ACC112 (cell line): ENCODE results near the gene MYBPHL.

Experiments used
- H2AFZ ChIP-seq: fragments of 200-600 bp; sonication (generic); one replicate; pipeline ENCODE4 v1.6.0; 2017; ENCODE audit warnings: antibody characterized with exemption, low read length; ENCODE audit not compliant: unreplicated experiment
- H3K27ac ChIP-seq: fragments of 200-600 bp; sonication (generic); 2 replicates; pipeline ENCODE4 v1.5.1; 2014; ENCODE audit warnings: low read depth, mild to moderate bottlenecking, antibody characterized with exemption, low read length, moderate library complexity
- H3K27me3 ChIP-seq: fragments of 200-600 bp; sonication (generic); 2 replicates; pipeline ENCODE4 v1.6.1; 2014; ENCODE audit warnings: mild to moderate bottlenecking, antibody characterized with exemption, low read length, moderate library complexity, mixed read lengths; ENCODE audit not compliant: insufficient read depth
- H3K36me3 ChIP-seq: fragments of 200-600 bp; sonication (generic); 2 replicates; pipeline ENCODE4 v1.6.1; 2016; ENCODE audit warnings: mild to moderate bottlenecking, antibody characterized with exemption, low read length, moderate library complexity, mixed read lengths; ENCODE audit not compliant: insufficient read depth
- H3K4me1 ChIP-seq: fragments of 200-600 bp; sonication (generic); one replicate; pipeline ENCODE4 v1.6.1; 2016; ENCODE audit warnings: low read length, mixed read lengths; ENCODE audit not compliant: insufficient read depth, unreplicated experiment, control insufficient read depth
- H3K4me3 ChIP-seq: fragments of 200-600 bp; sonication (generic); 2 replicates; pipeline ENCODE4 v1.5.1; 2014; ENCODE audit warnings: mild to moderate bottlenecking, low read depth, low read length
- H3K79me2 ChIP-seq: fragments of 200-600 bp; sonication (generic); one replicate; pipeline ENCODE4 v1.6.0; 2016; ENCODE audit warnings: low read length; ENCODE audit not compliant: control insufficient read depth, unreplicated experiment, insufficient read depth

MYBPHL gene

DNA sequence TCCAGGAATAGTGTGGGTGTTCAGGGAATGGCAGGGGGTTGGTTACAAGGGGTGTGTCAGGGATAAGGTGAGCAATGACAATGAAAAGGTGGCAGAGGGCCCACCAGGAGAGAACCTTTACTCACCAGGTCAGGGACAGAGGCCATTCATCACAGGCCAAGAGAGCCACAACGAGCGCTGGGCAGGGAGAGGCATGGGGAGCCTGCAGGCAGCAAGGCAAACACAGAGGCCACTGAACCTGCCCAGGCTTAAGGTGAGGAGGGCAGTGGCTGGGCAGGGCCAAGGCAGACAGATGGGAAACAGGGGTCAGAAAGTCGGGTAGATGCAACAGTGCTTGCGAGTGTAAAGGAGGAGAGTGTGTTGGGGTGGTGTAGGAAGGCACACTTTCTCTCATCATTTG lies 28.3 kb upstream of the MYBPHL start:
- H3K27me3 ChIP-seq, result no peaks in the 10 kb centered on the region
- H3K27ac ChIP-seq, result no peak overlapping the region
- no peak overlapping the region for H3K4me3 ChIP-seq
- H2AFZ ChIP-seq, result no peak overlapping the region
- H3K4me1 ChIP-seq, result no peaks in the 10 kb centered on the region
- peaks cover 17% of the 10 kb centered on the region; the same call in 1 of the 2 replicates for H3K36me3 ChIP-seq
- no peaks in the 10 kb centered on the region for H3K79me2 ChIP-seq

DNA sequence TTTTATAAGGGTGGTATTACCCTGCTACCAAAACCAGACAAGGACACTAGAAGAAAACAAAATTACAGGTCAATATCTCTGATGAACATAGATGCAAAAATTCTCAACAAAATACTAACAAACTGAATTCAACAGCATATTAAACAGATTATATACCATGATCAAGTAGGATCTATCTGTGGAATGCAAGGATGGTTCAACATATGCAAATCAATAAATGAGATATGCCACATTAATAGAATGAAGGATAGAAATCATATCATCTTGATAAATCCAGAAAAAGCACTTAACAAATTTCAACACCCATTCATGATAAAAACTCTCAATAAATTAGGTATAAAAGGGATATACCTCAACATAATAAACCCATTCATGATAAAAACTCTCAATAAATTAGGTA lies 24.3 kb upstream of the MYBPHL start:
- H3K79me2 ChIP-seq, result no peaks in the 10 kb centered on the region
- H3K4me3 ChIP-seq, result no peak overlapping the region
- H3K4me1 ChIP-seq, result no peaks in the 10 kb centered on the region
- H3K27me3 ChIP-seq, result no peaks in the 10 kb centered on the region
- no peak overlapping the region for H2AFZ ChIP-seq
- peaks cover 19% of the 10 kb centered on the region; the same call in 1 of the 2 replicates for H3K36me3 ChIP-seq
- no peak overlapping the region for H3K27ac ChIP-seq

DNA sequence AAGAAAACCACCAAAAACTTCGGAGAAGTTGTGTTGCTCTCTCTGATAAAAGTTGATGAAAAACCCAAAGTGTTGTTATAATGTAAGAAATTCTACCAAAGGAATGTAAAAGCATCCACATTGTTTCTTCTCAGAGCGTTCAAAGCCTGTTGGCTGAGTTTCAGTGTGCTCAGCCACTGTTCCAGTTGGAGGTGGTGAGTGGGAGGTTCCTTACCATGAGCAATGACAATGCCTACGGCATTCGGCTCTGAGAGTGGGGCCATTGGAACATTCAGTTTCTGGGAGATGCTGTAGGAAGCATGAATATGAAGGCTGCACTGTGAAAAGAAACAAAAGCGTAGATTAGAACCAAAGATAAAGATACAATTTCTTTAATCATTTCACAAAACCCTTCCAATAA lies 20.5 kb upstream of the MYBPHL start:
- H3K79me2 ChIP-seq, result no peaks in the 10 kb centered on the region
- H3K36me3 ChIP-seq, result peaks cover 14% of the 10 kb centered on the region; the same call in 1 of the 2 replicates
- H3K27me3 ChIP-seq, result no peaks in the 10 kb centered on the region
- no peak overlapping the region for H3K4me3 ChIP-seq
- no peaks in the 10 kb centered on the region for H3K4me1 ChIP-seq
- no peak overlapping the region for H2AFZ ChIP-seq
- no peak overlapping the region for H3K27ac ChIP-seq

DNA sequence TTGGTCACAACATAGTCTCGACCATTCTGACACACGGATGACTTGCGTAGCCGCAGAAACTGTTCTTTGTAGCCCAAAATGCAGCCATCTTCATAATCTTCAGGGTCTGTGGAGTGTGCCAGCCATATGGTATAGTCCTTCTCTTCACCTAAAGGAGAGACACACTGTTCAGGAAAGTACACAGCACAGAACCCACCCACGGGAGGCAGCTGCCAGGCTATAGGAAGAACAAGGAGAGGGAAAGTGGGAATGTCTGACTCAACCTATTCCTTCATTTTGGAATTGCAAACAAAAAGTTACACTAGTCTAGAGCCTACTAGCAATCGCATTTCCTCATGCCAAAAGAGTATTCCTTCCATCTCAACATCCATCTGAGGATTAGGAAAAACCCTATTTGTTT lies 16.2 kb upstream of the MYBPHL start:
- no peaks in the 10 kb centered on the region for H3K4me1 ChIP-seq
- no peak overlapping the region for H3K27ac ChIP-seq
- H2AFZ ChIP-seq, result no peak overlapping the region
- no peaks in the 10 kb centered on the region for H3K36me3 ChIP-seq
- H3K27me3 ChIP-seq, result no peaks in the 10 kb centered on the region
- no peaks in the 10 kb centered on the region for H3K79me2 ChIP-seq
- H3K4me3 ChIP-seq, result no peak overlapping the region

DNA sequence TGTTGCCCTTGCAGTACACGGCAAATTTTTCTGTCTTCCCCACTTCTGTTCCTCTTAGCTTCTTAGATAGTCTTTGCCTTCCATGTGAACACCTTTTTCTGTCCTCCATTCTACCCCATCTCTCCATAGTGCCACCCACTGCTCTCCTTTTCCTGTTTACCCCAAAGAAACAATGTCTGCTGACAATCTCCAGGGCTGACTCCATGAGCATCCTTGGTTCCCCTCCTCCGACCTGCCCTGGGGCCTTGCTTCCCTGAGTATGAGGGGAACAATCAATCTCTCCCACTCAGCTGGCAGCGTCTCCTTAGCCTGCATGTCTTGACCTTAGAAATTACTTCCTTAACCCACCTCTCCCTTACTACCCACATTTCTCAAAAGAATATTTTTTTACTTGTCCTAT lies 12.3 kb upstream of the MYBPHL start:
- Histone ChIP-seq H3K4me1 (no peaks in the 10 kb centered on the region), H3K4me3 (no peak overlapping the region), H3K27me3 (no peaks in the 10 kb centered on the region), H2AFZ (no peak overlapping the region), H3K27ac (no peak overlapping the region), H3K36me3 (no peaks in the 10 kb centered on the region), H3K79me2 (no peaks in the 10 kb centered on the region)

DNA sequence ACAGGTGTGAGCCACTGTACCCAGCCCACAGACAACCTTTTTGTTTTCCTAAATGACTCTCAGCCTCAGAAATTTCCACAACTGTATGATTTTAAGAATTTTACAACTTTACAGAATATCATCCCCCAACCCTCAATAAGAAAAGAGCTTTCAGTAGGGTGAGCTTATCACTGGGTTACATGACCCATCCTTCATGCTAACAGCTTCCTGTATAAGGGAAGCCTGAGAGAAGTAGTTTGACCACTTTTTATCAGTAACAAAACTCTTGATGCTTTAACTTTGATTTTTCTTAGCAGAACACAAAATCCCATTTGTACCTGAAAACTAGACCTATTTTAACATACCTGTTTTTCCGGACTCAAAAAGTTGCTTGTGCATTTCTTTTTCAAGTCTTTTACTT lies 9.7 kb upstream of the MYBPHL start:
- H3K79me2 ChIP-seq, result no peaks in the 10 kb centered on the region
- no peaks in the 10 kb centered on the region for H3K27me3 ChIP-seq
- H3K36me3 ChIP-seq, result no peaks in the 10 kb centered on the region
- H3K4me1 ChIP-seq, result peaks cover 4% of the 10 kb centered on the region
- H2AFZ ChIP-seq, result no peak overlapping the region
- no peak overlapping the region for H3K4me3 ChIP-seq
- H3K27ac ChIP-seq, result no peak overlapping the region

DNA sequence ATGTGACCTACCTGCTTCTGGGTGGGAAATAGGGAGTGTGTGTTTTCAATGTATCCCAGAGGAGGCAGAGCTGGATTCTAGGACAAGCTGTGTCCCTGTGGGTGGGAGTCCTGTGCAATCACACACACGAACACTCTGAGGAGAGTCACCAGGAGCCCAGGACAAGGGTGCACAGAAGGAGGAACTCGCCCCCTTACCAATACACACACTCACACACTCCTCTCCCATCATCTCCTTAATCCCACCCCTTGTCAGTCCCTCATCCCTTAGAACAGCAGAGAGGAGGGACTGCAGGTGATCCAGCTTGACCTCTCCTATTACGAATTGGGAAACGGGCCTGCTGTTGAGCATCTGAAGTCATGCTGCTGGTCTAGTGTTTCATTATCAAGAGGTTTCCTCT lies 8.5 kb upstream of the MYBPHL start:
- Histone ChIP-seq H2AFZ (no peak overlapping the region), H3K4me1 (peaks cover 4% of the 10 kb centered on the region), H3K36me3 (no peaks in the 10 kb centered on the region), H3K4me3 (no peak overlapping the region), H3K27me3 (no peaks in the 10 kb centered on the region), H3K27ac (no peak overlapping the region), H3K79me2 (no peaks in the 10 kb centered on the region)

DNA sequence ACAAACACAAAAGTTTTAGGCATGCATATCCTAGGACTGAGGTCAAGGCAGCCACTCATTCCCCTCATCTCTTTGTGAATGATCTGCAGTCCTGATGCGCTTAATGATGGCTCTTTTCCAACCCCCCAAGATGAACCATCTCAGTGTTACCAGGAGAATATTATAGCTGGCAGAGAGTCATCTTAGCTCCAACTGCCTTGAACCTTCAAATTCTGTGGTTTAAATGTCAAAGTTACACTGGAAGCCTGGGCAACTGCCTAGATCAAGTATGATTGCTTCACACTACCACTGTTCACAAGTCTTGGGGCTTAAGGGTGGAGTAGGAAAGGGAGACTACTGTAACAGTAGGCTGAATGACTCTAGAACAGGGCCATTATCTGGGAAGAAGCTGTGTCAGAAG lies 8.0 kb upstream of the MYBPHL start:
- Histone ChIP-seq H3K36me3 (no peaks in the 10 kb centered on the region), H2AFZ (no peak overlapping the region), H3K27me3 (no peaks in the 10 kb centered on the region), H3K4me3 (no peak overlapping the region), H3K4me1 (peaks cover 4% of the 10 kb centered on the region), H3K79me2 (no peaks in the 10 kb centered on the region), H3K27ac (no peak overlapping the region)

DNA sequence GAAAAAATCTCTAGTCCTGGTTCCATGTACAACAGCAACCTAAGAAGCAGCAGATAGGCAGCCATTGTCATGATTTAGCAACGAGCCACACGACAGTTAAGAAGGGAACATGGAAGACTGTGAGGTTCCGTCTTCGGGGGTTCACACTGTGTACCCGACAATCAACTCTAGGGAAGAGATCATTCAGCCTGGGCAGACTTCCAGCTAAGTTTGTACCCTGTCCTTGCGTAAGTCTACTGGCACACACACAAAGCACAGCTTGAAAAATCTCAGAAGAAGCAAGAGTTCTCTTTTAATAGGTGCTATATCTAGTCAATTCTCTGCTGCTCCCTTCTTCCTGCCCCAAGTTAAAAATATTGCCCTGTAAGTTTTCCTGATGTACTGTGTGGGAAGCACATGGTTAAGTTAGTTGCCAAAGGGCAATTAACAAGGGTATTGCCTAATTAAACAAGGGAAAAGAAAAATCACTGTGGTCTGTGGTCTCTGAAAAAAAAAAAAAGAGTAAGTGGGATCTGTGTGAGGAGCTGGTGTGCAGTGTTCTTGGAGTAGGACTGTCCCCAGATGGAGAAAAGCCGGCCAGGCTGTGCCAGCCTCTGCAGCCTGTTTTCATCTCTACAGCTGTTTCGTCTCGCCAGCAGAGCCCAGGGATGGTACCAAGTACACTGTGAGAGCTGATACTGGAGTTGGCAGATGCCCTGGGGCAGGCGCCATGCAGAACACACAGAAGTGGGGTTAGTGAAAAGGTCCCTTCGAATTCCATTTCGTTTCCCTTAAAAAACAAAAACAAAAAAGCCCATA lies 6.4 kb upstream of the MYBPHL start:
- Histone ChIP-seq H3K79me2 (no peaks in the 10 kb centered on the region), H3K36me3 (no peaks in the 10 kb centered on the region), H3K27me3 (no peaks in the 10 kb centered on the region), H3K4me1 (peaks cover 4% of the 10 kb centered on the region), H3K27ac (no peak overlapping the region), H2AFZ (no peak overlapping the region), H3K4me3 (no peak overlapping the region)

DNA sequence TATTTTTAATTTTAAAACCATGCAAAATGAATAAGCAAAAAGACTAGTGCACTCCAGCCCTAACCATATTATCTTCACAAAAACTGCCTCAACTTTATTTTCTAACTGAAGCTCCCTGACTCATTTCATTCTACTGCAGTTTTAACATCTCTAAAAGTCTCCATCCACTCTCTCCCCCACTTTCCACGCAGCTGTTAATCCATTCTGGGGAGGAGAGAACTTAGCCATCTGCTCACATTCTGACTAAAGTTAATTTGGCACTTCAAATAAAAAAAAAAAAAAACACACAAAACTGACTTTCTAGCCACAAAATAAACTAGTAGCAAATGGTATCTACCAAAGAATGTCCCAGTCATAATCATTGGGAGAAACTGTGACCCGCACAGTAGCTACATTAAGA lies 5.4 kb upstream of the MYBPHL start:
- Histone ChIP-seq H3K4me1 (peaks cover 4% of the 10 kb centered on the region), H3K79me2 (no peaks in the 10 kb centered on the region), H3K27me3 (no peaks in the 10 kb centered on the region), H3K36me3 (no peaks in the 10 kb centered on the region), H3K27ac (no peak overlapping the region), H3K4me3 (no peak overlapping the region), H2AFZ (no peak overlapping the region)

DNA sequence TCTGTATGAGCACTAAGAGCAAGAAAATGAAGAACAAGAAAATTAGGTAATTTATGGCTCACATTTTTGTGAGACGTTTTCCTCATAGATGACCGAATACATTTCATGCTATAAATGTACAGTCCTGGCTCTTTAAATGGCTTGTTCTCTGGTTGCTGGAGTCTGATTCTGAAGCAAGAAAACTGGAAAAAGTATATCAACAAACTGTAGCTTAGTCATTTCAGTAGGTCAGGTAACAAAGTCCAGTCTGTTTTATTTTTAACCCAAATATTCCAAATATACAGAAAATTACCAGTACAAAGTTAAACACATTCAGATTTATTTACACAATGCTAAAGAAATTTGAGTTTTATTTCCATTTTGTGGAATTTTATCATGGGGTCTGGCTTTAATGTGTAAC lies 2.5 kb upstream of the MYBPHL start:
- H2AFZ ChIP-seq, result no peak overlapping the region
- no peaks in the 10 kb centered on the region for H3K79me2 ChIP-seq
- H3K4me3 ChIP-seq, result no peak overlapping the region
- peaks cover 4% of the 10 kb centered on the region for H3K4me1 ChIP-seq
- H3K27ac ChIP-seq, result no peak overlapping the region
- H3K36me3 ChIP-seq, result no peaks in the 10 kb centered on the region
- H3K27me3 ChIP-seq, result no peaks in the 10 kb centered on the region
